Measurements from ENCODE around the gene DSCAML1.
"Not testable (repeated sequence)": the region's sequence is repeated elsewhere in the genome, so short reads cannot be mapped to it uniquely, and the experiment has no call there.

The DSCAML1 gene

GRCh38 chr11:117793583-117793982 is 3.4 kb downstream of the DSCAML1 start:
- no peak for DNase-seq

- DNase-seq, result no peak
These were observed 4.0 kb downstream of the DSCAML1 start for GRCh38 chr11:117792992-117793391.

DNA sequence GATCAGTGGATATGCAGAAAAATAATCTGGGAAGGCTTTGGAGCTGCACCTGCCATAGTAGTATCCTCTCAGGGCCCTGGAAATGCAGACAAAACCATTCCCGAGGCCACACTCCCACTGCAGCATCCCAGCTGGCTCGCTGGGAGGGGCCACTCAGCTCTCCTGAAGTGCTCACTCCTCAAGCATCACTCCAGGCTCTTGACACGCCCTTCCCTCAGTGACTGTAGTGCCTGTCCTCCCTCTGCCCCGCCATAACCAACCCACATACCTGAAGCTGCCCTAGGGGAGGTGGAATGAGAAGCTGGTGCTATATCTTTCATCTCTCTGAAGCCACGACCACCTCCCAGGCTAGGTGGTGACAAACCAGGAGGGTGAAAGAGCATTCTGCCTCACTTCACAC is 4.8 kb downstream of the DSCAML1 start:
- peak; percentile 86 for DNase-seq

- no peak for DNase-seq
These were observed 6.7 kb downstream of the DSCAML1 start for GRCh38 chr11:117790279-117790678.

- DNase-seq, result no peak
These were observed 7.8 kb downstream of the DSCAML1 start for GRCh38 chr11:117789241-117789640.

- peak; percentile 37 for DNase-seq
These were observed 10.7 kb downstream of the DSCAML1 start for GRCh38 chr11:117786135-117786870.

DNA sequence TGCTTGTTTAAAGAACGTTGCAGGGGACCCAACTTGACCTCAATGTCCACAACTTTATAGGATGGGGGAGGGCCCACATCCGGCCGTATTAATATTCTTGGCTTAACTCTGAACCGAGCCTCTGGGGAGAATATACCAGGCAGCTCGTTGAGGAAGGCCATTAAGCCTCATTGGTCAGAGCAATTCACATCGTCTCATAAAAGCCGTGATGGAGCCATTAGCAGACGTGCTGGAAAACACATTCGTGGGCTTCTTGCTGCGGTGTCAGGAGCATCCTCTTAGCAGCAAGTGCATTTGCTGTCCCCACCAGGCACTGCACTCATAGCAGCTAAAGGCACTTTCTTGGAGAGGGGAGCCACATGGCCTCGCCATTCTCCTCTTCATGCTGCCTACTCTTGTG is 14.9 kb downstream of the DSCAML1 start:
- peak; percentile 53 for DNase-seq

GRCh38 chr11:117781627-117782026 is 15.4 kb downstream of the DSCAML1 start:
- peak; percentile 53 for DNase-seq

GRCh38 chr11:117780456-117780855 is 16.6 kb downstream of the DSCAML1 start:
- no peak for DNase-seq

GRCh38 chr11:117774553-117774952 is 22.5 kb downstream of the DSCAML1 start:
- DNase-seq, result no peak

GRCh38 chr11:117772360-117772759 is 24.7 kb downstream of the DSCAML1 start:
- DNase-seq, result no peak

DNA sequence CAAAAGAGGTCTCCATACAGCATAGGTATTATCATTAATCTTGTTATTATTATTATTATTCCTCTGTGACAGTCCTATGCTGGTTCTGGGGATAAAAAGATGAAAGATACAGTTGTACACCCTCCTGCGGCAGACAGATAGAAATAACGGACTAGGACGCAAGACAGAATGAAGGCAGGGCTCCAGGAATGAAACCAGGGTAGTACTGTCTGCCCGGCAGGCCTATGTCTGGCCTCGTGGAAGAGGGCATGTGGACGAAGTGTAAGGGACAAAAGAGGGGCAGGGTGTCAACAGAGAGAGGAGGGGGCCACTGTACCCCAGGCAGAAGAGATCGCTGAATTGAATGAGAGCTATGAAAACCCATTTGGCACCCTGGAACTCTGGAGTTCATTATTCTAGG is 25.2 kb downstream of the DSCAML1 start:
- DNase-seq, result no peak

- DNase-seq, result no peak
These were observed 25.8 kb downstream of the DSCAML1 start for GRCh38 chr11:117771197-117771596.

GRCh38 chr11:117770061-117770460 is 27.0 kb downstream of the DSCAML1 start:
- DNase-seq, result peak; percentile 14

- no peak for DNase-seq
These were observed 27.5 kb downstream of the DSCAML1 start for GRCh38 chr11:117769533-117769932.

GRCh38 chr11:117768506-117768905 is 28.5 kb downstream of the DSCAML1 start:
- no peak for DNase-seq

DNA sequence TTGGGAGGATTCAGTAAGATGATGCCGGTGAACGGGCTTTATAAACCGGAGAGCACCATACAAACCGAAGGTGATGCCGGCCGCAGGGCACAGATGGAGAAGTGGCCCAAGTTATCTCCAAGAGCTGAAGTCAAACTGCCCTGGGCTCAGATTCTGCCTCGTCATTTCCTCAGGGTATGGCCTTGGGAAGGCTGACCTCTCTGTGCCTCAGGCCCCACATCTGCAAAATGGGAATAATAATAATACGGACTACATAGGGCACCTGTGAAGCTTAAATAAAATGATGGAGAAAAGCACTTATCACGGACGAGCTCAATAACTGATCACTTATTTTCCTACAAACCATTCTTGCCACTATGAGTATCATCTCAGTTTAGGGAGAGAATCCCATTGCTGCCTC is 29.9 kb downstream of the DSCAML1 start:
- DNase-seq, result no peak

GRCh38 chr11:117766576-117766975 is 30.4 kb downstream of the DSCAML1 start:
- DNase-seq, result no peak

DNA sequence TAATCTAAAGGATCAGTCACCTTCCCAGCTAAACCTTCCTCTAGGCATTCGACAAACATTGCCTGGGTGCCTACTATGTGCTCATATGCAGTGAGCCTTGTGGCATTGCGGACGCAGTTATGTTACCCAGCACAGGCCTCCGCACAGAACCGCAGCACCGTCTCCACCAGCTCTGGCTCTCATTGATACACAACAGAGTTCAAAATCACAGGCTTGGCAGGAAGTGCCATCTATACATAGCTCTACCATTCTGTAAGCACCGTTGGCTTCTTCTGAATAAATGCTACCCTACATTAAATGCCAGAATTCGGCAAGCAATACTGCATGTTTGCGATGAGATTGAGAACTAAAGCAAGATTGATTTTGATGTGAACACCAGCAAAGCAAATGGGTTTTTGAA is 31.0 kb downstream of the DSCAML1 start:
- DNase-seq, result no peak

- DNase-seq, result no peak
These were observed 31.9 kb downstream of the DSCAML1 start for GRCh38 chr11:117765068-117765467.

GRCh38 chr11:117763465-117763864 is 33.6 kb downstream of the DSCAML1 start:
- DNase-seq, result not testable (repeated sequence)

- peak; percentile 71 for DNase-seq
These were observed 35.0 kb downstream of the DSCAML1 start for GRCh38 chr11:117761993-117762392.

GRCh38 chr11:117759305-117759704 is 37.7 kb downstream of the DSCAML1 start:
- peak; percentile 89 for DNase-seq

DNA sequence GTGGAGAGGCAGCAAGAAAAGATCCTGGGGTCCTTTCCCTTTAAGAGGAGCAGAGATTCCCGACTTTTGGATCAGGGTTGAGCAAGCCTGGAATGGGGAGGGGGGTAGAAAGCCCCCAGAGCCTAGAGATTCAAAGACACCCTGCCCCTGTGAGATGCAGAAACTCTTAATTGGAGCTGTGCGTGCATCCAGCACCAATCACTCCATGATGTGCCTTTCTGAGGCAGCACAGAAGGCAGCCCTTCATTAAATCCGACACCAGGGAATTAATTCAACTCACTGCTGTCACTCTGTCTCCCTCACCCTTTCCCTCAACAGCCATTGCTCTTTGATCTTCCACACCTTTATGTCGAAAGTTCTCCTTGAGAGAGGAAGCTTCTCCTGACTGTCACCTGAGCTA is 43.0 kb downstream of the DSCAML1 start:
- peak; percentile 30 for DNase-seq

- DNase-seq, result no peak
These were observed 44.2 kb downstream of the DSCAML1 start for GRCh38 chr11:117752721-117753237.
